ENCODE results near the gene TFG.

The TFG gene

DNA sequence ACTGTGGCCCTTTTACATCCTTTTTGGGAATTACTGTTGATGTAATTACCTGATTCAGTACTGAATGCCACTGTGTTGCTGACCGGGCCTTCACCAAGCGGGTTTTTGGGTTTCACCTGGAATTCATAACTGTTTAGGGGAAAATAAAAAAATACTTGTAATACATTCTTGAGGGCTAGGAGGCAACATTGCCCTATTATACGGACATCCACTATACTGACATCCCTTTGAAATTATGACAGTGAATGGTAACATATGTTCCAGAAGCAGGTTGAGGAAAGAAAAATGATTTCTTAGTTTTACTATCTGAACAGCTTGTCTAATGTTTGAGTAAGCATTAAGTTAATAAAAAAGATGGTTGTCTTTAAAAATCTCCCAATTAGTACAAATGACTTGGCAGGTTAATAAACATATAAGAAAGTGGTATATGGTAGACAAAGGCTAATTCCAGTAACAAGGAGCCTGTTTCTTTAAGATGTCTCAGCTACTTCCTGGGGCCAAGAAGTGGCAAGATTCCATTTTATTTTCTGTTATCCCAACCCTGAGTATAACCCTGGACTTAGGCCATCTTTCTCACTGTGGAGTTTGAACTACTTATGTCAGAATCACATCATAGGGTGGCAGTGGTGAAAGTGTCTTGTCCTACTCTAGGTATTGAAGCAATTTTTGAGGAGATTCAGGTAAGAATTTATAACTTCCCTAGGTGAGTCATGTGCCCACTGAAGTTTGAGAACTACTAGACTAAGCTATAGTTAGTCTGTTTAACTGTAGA lies 45.5 kb downstream of the TFG start:
- no peak for DNase-seq (ENCODE audit: low spot score)

GRCh38 chr3:100756441-100756840 lies 47.1 kb downstream of the TFG start:
- no peak for DNase-seq (ENCODE audit: low spot score)

DNA sequence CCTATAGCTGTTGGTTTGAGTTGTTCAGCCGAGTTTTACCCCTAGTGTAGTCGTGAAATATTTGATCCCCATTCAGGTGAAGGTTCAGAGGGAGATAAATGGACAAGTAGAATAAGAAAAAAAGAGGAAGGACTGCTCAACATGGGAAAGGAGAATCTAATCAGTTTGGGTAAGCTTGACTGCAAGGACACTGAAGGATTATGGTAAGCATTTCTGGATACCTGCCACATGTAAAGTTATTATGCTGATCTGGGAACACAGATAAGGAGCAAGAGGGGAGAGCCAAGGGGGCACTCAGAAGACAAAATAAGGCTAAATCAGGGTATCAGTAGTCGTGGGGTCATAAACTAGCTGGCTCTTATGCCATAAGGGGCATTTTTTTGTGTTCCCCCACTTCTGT lies 49.9 kb downstream of the TFG start:
- DNase-seq (ENCODE audit: low spot score): no peak

DNA sequence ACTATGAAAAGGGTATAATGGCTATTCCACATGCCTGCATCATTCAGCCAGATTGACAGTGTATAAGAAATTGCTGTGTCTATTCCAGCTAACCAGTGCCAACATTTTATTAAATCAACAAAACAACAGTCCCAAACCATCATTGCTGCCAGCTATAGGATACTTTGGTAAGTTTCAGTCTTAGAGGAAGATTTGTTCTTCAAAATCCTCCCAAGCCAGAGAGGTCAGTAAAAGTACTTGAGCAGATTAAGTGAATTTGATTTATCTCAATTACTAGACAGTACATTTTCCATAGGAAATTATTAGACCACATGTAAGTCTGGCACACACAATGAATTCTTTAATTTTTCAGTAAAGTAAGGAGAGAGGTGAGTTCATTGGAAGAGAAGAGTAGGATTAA lies 50.7 kb downstream of the TFG start:
- DNase-seq (ENCODE audit: low spot score): no peak

DNA sequence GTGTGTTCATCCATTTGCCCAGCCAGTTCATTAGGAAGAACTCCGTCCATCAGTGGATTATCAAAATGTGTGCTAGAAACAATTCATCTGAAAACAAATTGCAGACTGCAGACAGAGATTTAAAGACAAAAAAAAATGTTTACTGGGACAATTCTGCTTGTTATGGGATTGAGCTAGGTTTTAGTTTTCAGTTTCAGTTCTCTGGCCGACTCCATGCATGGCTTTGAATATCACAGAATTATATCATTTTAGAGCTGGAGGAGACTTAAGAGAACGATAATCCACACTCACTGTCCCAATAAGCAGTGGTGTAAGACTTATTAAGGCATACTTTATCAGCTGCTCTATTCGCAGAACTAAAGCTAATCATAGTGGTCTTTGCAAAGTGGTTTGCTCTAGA lies 51.1 kb downstream of the TFG start:
- DNase-seq (ENCODE audit: low spot score): no peak

DNA sequence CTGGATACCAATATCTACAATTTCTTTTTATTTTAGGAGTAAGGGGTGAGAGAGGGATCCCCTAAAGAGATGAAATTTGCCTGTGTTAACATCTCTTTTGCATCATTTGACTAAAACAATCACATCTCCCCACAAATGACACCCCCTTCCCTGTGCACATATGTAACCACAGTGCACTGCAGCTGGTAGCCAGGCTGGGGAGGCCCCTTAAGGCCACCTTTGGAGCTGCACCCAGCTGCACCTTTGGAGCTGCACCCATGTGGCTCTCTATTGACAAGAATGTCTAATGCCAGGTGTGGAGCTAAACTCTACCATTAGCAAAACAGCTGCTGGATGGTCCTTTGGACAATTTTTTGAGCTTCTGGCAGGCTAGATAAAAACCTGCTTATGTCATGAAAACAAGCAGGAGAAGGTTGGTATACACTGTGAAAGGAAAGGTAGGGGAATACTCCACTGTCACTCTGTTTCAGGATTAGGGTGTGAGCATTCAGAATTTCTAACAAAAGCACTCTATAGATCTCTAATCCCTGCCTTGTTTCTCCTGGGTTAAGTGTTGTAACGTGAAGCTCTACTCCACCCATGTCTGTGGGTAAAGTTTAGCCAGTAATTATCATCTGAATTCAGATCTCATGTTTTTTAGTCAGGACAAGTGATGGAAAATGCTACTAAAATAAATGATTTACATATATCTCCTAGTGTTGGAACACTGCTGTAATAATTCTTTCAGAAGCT lies 52.1 kb downstream of the TFG start:
- DNase-seq (ENCODE audit: low spot score): peak; percentile 3

- DNase-seq (ENCODE audit: low spot score): no peak
These were observed 52.7 kb downstream of the TFG start for GRCh38 chr3:100761951-100762350.

GRCh38 chr3:100765437-100765975 lies 56.2 kb downstream of the TFG start:
- DNase-seq (ENCODE audit: low spot score): no peak

GRCh38 chr3:100766069-100766468 lies 56.8 kb downstream of the TFG start:
- no peak for DNase-seq (ENCODE audit: low spot score)

GRCh38 chr3:100769693-100770092 lies 60.4 kb downstream of the TFG start:
- no peak for DNase-seq (ENCODE audit: low spot score)

DNA sequence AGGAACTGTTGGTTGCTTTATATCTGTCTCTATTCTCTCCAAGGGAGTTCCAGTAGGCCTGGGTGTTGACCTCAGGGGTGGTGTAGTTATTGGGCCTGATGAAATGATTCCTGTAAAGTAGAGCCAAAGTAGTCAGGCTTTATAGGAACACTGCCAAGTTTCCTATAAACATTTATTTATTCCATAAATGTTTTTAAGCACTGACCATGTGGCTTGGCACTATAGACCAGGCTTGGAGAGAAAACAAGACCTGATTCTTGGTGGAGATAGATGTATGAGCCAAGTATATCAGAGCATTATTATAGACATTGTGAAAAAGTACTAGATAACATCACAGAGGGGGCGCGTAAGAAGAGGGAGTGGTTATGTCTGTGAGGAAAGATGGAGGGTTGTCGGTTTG lies 65.9 kb downstream of the TFG start:
- no peak for DNase-seq (ENCODE audit: low spot score)

GRCh38 chr3:100775669-100776068 lies 66.4 kb downstream of the TFG start:
- no peak for DNase-seq (ENCODE audit: low spot score)

DNA sequence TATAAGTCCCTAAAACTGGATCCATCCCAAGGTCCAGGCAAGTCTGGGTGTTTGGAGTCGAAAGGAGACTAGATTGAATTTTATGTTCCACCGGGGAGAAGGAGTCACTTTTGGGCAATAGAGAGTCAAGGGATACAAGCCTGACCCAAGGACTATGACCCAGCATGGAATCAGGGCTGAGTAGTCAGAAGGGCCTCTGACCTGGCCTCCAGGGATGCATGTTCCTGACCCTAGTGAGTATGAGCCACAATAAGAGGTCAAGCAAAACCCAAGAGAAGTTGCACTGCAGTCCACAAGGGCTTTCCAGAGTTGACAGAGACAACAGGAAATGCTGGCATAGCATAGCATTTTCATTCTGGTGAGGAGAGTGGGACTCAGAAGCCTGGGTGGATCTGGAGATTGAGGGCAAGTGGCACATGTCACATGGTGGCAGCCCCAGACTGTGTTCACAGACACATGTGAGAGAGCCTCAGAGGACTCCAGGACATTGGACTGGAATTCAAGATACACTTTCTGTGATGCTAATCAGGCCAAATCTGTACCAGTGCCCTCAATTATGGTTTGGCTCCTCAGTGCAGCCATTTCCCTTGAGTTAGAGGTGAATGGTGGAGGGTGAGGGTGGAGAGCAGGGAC lies 66.9 kb downstream of the TFG start:
- DNase-seq (ENCODE audit: low spot score): no peak

GRCh38 chr3:100776746-100777145 lies 67.5 kb downstream of the TFG start:
- no peak for DNase-seq (ENCODE audit: low spot score)

- DNase-seq (ENCODE audit: low spot score): no peak
These were observed 68.0 kb downstream of the TFG start for GRCh38 chr3:100777271-100777670.

- no peak for DNase-seq (ENCODE audit: low spot score)
These were observed 70.2 kb downstream of the TFG start for GRCh38 chr3:100779480-100779879.

GRCh38 chr3:100780071-100780622 lies 70.9 kb downstream of the TFG start:
- no peak for DNase-seq (ENCODE audit: low spot score)

DNA sequence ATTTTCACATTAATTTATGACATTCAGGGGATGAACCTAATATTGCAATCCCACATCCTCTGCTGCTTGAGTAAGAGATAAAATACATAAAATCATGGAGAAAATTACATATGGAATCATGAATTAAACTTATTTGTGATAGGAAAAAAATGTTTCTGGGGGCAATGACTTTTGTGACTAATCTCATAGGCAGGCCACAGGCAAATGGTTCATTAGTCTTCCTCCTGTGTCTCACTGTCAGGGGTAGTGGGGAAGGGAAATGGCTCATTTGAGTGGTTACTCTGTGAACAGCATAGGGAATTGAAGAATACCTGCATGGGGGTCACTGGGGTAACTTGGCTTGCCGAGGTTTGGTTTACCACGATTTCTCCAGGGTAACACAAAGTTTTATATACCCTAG lies 72.0 kb downstream of the TFG start:
- no peak for DNase-seq (ENCODE audit: low spot score)

DNA sequence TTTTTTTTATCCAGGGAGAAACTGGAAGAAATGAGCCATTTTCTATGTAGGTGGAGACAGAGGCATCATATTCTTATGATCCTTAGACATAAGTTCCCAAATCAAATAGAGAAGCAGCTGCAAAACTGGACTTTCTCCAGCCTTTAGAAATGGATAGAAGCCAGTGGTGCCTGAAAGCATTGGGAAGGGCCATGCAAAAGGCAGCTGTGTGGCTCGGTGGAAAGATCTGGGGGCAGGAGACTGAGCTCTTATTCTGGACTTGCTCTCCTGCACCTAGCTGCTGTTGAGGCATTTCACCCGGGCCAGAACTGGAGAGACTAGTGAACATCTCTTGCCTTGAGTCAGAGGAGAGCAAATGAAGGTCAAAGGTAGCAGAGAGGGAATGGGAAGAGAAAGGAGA lies 73.1 kb downstream of the TFG start:
- no peak for DNase-seq (ENCODE audit: low spot score)

- DNase-seq (ENCODE audit: low spot score): no peak
These were observed 73.6 kb downstream of the TFG start for GRCh38 chr3:100782906-100783305.

DNA sequence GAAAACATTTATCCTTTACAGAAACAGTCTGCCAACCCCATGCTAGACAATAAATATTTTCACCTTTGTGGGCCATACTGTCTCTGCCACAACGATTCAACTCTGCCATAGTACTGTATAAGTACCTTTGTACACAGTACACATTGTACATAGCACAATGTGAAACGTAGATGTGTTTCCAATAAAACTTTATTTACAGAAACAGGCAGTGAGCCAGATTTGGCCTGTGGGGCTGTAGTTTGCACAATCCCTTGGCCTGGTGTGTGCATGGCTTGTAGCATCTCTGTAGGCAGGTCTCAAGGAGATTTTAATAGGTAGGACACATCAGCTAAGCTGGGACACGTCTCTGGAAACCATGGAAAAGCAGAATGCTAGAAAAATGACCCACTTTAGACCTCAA lies 74.3 kb downstream of the TFG start:
- DNase-seq (ENCODE audit: low spot score): no peak

DNA sequence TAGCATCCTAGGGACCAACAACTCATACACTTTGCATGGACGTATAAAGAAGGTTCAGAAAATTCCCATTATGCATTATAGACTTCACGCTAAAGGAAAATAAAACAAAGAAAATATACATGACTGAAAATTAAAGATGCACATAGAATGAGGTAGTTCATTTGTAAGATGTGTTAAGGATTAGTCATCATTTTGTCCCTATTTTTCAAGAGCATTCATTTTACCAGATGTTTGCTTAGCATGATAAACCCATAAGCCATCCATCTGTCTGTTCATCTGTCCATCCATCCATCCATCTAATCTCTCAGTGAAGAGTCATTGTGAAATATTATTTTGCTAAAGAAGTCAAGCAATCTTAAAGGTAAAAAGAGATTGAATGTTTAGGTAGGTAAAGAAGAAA lies 80.3 kb downstream of the TFG start:
- no peak for DNase-seq (ENCODE audit: low spot score)

DNA sequence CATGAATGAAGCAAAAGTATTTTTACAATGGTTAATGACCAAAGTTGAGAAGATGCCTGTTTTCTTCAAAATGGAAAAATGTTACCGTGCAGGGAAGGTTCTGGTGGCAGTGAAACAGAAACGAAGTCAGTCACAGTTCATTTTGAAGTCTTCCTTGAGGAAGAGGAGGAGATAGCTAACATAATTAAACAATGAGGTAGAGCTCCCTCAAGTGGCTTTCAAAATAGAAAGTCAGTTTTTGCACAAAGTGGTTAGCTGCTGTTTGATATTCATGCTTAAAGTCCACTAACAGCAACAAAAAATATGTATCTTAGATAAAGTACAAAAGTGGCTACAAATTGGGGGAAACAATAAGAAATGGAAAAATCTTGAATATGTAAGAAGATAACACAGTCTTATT lies 87.3 kb downstream of the TFG start:
- peak; percentile 2 for DNase-seq (ENCODE audit: low spot score)
